T-helper 1 cell treated with Interleukin-12 subunit alpha and Interleukin-12 subunit beta and Interleukin-4 antibody, amounts not matched to agents 30 μg/mL and 1 μg/mL, for 36 hours (primary cell): ENCODE data around the gene CADM1.

Source experiments
- H3K27ac Mint-ChIP-seq: one replicate; pipeline ENCODE4 v1.8.0; 2021; ENCODE audit warnings: mild to moderate bottlenecking, mixed read lengths
- H3K27me3 Mint-ChIP-seq: one replicate; pipeline ENCODE4 v1.8.0; 2021; ENCODE audit warnings: low read depth, mixed read lengths
- H3K36me3 Mint-ChIP-seq: one replicate; pipeline ENCODE4 v1.8.0; 2021; ENCODE audit warnings: low read depth, mixed read lengths
- H3K4me1 Mint-ChIP-seq: one replicate; pipeline ENCODE4 v1.8.0; 2021; ENCODE audit warnings: low read depth, mixed read lengths
- H3K4me3 Mint-ChIP-seq: one replicate; pipeline ENCODE4 v1.8.0; 2021; ENCODE audit warnings: mild to moderate bottlenecking, moderate library complexity, mixed read lengths
- H3K9me3 Mint-ChIP-seq: one replicate; pipeline ENCODE4 v1.8.0; 2021; ENCODE audit warnings: mixed read lengths

Gene CADM1

GRCh38 chr11:115193914-115194801 lies 310.1 kb downstream of the CADM1 start:
- Mint-ChIP-seq H3K9me3 (no peaks in the 10 kb centered on the region), H3K36me3 (no peaks in the 10 kb centered on the region), H3K4me3 (peak overlapping the region; percentile 45), H3K4me1 (peaks cover 9% of the 10 kb centered on the region), H3K27me3 (peaks cover 9% of the 10 kb centered on the region), H3K27ac (peak overlapping the region; percentile 58)

GRCh38 chr11:115191761-115192160 lies 312.5 kb downstream of the CADM1 start:
- Mint-ChIP-seq H3K36me3 (no peaks in the 10 kb centered on the region), H3K9me3 (no peaks in the 10 kb centered on the region), H3K4me3 (no peak overlapping the region), H3K27me3 (peaks cover 9% of the 10 kb centered on the region), H3K27ac (no peak overlapping the region), H3K4me1 (peaks cover 9% of the 10 kb centered on the region)

- Mint-ChIP-seq H3K9me3 (no peaks in the 10 kb centered on the region), H3K36me3 (no peaks in the 10 kb centered on the region), H3K4me1 (peaks cover 9% of the 10 kb centered on the region), H3K4me3 (no peak overlapping the region), H3K27ac (no peak overlapping the region), H3K27me3 (peaks cover 13% of the 10 kb centered on the region)
Measured at GRCh38 chr11:115190196-115190595, 314.0 kb downstream of the CADM1 start.

- Mint-ChIP-seq H3K27ac (no peak overlapping the region), H3K27me3 (peaks cover 13% of the 10 kb centered on the region), H3K4me1 (peaks cover 3% of the 10 kb centered on the region), H3K36me3 (no peaks in the 10 kb centered on the region), H3K4me3 (no peak overlapping the region), H3K9me3 (no peaks in the 10 kb centered on the region)
Measured at GRCh38 chr11:115188898-115189278, 315.3 kb downstream of the CADM1 start.

- Mint-ChIP-seq H3K27ac (no peak overlapping the region), H3K4me3 (no peak overlapping the region), H3K27me3 (peaks cover 13% of the 10 kb centered on the region), H3K4me1 (no peaks in the 10 kb centered on the region), H3K9me3 (no peaks in the 10 kb centered on the region), H3K36me3 (no peaks in the 10 kb centered on the region)
Measured at GRCh38 chr11:115188188-115188897, 315.9 kb downstream of the CADM1 start.

GRCh38 chr11:115185931-115186330 lies 318.3 kb downstream of the CADM1 start:
- Mint-ChIP-seq H3K27ac (no peak overlapping the region), H3K27me3 (peaks cover 4% of the 10 kb centered on the region), H3K4me1 (no peaks in the 10 kb centered on the region), H3K36me3 (no peaks in the 10 kb centered on the region), H3K9me3 (no peaks in the 10 kb centered on the region), H3K4me3 (no peak overlapping the region)

- H3K36me3 Mint-ChIP-seq: no peaks in the 10 kb centered on the region
- no peak overlapping the region for H3K4me3 Mint-ChIP-seq
- no peak overlapping the region for H3K27ac Mint-ChIP-seq
Measured at GRCh38 chr11:115185507-115185906, 318.7 kb downstream of the CADM1 start.

GRCh38 chr11:115184901-115185300 lies 319.3 kb downstream of the CADM1 start:
- Mint-ChIP-seq H3K9me3 (no peaks in the 10 kb centered on the region), H3K27ac (no peak overlapping the region), H3K36me3 (no peaks in the 10 kb centered on the region), H3K27me3 (peaks cover 4% of the 10 kb centered on the region), H3K4me1 (no peaks in the 10 kb centered on the region), H3K4me3 (no peak overlapping the region)

More at GRCh38 chr11:115185507-115185906, 318.7 kb downstream of the CADM1 start:
- H3K4me1 Mint-ChIP-seq: no peaks in the 10 kb centered on the region
- H3K9me3 Mint-ChIP-seq: no peaks in the 10 kb centered on the region
- peaks cover 4% of the 10 kb centered on the region for H3K27me3 Mint-ChIP-seq

GRCh38 chr11:115183830-115184229 lies 320.4 kb downstream of the CADM1 start:
- no peaks in the 10 kb centered on the region for H3K9me3 Mint-ChIP-seq
- no peaks in the 10 kb centered on the region for H3K4me1 Mint-ChIP-seq
- no peak overlapping the region for H3K4me3 Mint-ChIP-seq
- no peak overlapping the region for H3K27ac Mint-ChIP-seq
- no peaks in the 10 kb centered on the region for H3K36me3 Mint-ChIP-seq
- peaks cover 4% of the 10 kb centered on the region for H3K27me3 Mint-ChIP-seq

GRCh38 chr11:115183136-115183535 lies 321.1 kb downstream of the CADM1 start:
- no peaks in the 10 kb centered on the region for H3K4me1 Mint-ChIP-seq
- H3K27me3 Mint-ChIP-seq: peaks cover 4% of the 10 kb centered on the region
- no peak overlapping the region for H3K27ac Mint-ChIP-seq
- no peaks in the 10 kb centered on the region for H3K9me3 Mint-ChIP-seq
- no peaks in the 10 kb centered on the region for H3K36me3 Mint-ChIP-seq
- H3K4me3 Mint-ChIP-seq: no peak overlapping the region

GRCh38 chr11:115182282-115182955 lies 321.8 kb downstream of the CADM1 start:
- Mint-ChIP-seq H3K36me3 (no peaks in the 10 kb centered on the region), H3K27ac (no peak overlapping the region), H3K4me1 (no peaks in the 10 kb centered on the region), H3K27me3 (peaks cover 8% of the 10 kb centered on the region), H3K9me3 (no peaks in the 10 kb centered on the region), H3K4me3 (no peak overlapping the region)

- Mint-ChIP-seq H3K4me1 (no peaks in the 10 kb centered on the region), H3K9me3 (no peaks in the 10 kb centered on the region), H3K4me3 (no peak overlapping the region), H3K36me3 (no peaks in the 10 kb centered on the region), H3K27ac (no peak overlapping the region), H3K27me3 (peaks cover 5% of the 10 kb centered on the region)
Measured at GRCh38 chr11:115181538-115181937, 322.7 kb downstream of the CADM1 start.

GRCh38 chr11:115180272-115180671 lies 323.9 kb downstream of the CADM1 start:
- H3K4me3 Mint-ChIP-seq: no peak overlapping the region
- no peaks in the 10 kb centered on the region for H3K36me3 Mint-ChIP-seq
- H3K27me3 Mint-ChIP-seq: peaks cover 10% of the 10 kb centered on the region
- no peak overlapping the region for H3K27ac Mint-ChIP-seq
- H3K4me1 Mint-ChIP-seq: no peaks in the 10 kb centered on the region
- H3K9me3 Mint-ChIP-seq: no peaks in the 10 kb centered on the region

- no peaks in the 10 kb centered on the region for H3K36me3 Mint-ChIP-seq
- H3K27ac Mint-ChIP-seq: no peak overlapping the region
- peaks cover 12% of the 10 kb centered on the region for H3K27me3 Mint-ChIP-seq
- H3K4me1 Mint-ChIP-seq: no peaks in the 10 kb centered on the region
- H3K9me3 Mint-ChIP-seq: no peaks in the 10 kb centered on the region
- no peak overlapping the region for H3K4me3 Mint-ChIP-seq
Measured at GRCh38 chr11:115179636-115180035, 324.6 kb downstream of the CADM1 start.
